GM19238 (cell line): ENCODE measurements around the gene PLSCR3.
"Not testable (repeated sequence)": the region's sequence is repeated elsewhere in the genome, so short reads cannot be mapped to it uniquely, and the experiment has no call there.

ENCODE experiments used
- DNase-seq: peaks from one replicate; pipeline ENCODE4 v3.0.0; 2011; ENCODE audit warnings: low spot score; ENCODE audit not compliant: insufficient read length

The PLSCR3 gene

DNA sequence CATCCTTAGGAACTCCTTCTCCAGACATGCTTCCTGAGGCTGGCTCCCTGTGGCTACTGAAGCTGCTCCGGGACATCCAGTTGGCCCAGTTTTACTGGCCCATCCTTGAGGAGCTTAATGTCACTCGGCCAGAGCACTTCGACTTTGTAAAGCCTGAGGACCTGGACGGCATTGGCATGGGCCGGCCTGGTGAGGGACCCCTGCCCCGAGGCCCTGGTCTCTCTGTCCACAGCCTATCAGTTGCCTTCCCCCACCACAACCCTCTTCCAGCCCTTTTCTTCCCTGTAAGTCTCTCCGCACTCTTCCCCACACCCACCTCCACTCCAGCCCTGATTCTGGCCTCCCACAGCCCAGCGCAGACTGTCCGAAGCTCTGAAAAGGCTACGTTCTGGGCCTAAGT, 11.4 kb downstream of the PLSCR3 start:
- DNase-seq: no peak

DNA sequence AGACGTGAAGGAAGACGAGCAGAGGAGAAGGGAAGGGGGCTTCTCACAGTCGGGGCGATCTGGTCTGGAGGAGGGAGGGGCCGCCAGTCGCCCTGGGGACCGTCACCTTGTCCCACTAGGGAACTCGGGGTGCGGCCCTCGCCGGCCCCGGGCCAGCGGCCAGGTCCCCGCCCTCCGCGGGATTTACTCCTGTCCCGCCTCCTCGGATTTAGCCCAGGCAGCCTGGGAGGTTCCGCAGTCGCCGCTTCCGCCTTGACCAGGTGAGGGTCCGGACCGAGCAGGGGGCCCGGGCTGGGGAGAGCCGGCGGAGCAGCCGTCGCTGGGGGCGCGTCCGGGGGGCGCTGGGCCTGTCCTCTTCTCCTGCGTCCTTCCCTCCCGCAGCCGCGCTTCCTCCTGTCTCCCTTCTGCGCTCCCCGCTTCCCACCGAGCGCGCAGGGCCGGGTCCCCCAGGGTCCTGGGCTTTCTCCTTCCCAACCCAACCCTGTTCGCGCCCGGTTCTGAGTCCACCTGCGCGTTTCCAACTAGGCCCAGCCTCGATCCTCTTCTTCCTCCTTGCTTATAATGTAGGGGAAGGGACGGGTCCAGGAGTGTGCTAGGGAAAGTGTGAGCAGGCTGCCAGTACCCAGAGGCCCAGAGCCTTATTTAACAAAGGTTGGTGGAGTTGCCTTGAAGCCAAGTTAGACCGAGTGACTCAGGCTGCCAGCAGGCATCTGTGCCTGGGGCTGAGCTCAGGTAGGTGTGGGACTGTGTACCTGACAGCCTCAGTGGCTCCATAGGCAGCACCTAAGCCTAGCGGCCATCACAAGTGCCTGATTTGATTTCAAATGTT, 13.3 kb downstream of the PLSCR3 start, which contains the start of gene TNK1:
Gene TNK1 (plus strand): TSS at position 235 of the 829 bp plus-strand sequence. CDS start 1,838 bp downstream, outside the sequence.
- DNase-seq: no peak

DNA sequence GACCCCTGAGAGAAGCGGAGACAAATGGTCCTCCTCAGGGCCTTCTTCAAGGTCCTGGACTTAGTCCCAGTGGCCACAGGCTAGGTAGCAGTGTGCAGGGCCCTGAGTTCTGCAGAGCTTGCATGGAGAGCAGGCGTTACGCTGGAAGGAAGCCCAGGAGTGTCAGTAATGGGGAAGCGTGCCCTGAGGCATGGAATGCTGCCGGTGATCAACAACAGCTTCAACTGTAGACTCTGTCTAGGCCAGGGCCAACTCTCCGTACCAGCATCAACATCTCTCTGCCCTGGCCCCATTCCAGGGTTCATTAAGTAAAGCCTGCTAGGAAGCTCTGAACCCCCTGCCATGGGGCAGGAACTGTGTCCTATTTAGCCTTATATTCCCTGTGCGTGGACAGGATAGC, 14.0 kb downstream of the PLSCR3 start:
- DNase-seq: no peak

DNA sequence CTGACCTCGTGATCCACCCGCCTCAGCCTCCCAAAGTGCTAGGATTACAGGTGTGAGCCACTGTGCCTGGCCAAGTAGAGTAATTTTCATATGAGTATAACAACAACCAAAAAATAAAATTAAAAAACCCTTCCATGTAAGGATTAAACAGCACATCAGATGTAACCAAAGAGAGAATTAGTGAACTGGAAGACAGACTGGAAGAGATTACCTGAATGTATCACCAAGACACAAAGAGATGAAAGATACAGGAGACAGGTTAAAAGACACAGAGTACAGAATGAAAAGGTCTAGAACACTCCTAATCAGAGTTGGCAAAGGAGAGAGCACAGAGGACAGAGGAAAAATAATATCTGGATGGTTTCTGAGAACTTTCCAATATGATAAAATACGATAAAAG, 15.2 kb downstream of the PLSCR3 start:
- no peak for DNase-seq

DNA sequence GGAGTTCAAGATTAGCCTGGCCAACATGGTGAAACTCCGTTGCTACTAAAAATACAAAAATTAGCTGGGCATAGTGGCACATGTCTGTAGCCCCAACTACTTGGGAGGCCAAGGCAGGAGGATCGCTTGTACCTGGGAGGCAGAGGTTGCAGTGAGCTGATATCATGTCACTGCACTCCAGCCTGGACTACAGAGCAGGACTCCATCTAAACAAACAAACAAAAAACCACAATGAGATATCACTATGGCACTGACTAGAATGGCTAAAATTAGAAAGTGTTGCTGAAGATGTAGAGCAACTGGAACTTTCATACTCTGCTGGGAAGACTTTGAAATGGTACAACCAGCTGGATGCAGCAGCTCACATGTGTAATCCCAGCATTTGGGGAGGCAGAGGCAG, 20.0 kb downstream of the PLSCR3 start:
- no peak for DNase-seq

DNA sequence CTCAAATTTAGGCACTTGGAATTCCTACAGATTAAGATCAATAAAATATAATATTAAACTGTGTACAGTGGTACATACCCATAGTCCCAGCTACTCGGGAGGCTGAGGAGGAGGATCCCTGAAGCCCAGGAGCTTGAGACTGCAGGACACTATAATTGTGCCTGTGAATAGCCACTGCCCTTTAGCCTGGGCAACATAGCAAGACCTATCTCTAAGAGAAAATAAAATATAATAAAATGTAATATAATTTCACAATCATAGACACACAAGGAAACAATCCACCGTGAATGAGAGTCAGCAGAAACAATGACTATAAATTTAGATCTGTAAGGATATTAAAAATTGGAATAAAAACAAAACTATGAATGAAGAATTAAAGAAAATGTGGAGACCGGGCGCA, 23.5 kb downstream of the PLSCR3 start:
- DNase-seq: no peak

DNA sequence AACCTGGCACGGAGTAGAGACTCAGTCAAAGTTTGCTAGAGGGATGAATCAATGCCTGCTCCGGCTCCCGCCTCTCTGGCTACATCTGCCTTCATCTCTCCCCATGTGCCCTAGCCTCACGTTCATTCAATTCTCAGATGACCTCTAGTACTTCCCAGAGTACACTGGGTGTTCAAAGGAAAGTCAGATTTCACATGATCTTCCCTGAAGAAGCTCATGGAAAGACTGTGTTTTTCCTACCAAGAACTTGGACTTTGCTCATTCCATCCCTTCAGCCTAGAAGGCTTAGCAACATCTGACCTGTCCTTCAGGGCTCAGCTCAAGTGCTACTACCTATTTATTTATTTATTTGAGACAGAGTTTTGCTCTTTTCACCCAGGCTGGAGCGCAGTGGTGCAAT, 24.5 kb downstream of the PLSCR3 start:
- DNase-seq: no peak

DNA sequence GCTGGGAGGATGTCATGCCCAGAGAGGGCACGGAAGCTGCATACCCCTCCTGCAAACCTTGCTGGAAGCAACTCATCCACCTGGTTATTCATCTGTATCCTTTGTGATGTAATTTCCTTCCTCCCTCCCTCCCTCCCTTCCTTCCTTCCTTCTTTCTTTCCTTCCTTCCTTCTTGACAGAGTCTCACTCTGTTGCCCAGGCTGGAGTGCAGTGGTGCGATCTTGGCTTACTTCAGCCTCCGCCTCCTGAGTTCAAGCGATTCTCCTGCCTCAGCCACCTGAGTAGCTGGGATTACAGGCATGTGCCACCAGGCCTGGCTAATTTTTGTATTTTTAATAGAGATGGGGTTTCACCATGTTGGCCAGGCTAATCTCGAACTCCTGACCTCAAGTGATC, 25.7 kb downstream of the PLSCR3 start:
- DNase-seq: not testable (repeated sequence)

DNA sequence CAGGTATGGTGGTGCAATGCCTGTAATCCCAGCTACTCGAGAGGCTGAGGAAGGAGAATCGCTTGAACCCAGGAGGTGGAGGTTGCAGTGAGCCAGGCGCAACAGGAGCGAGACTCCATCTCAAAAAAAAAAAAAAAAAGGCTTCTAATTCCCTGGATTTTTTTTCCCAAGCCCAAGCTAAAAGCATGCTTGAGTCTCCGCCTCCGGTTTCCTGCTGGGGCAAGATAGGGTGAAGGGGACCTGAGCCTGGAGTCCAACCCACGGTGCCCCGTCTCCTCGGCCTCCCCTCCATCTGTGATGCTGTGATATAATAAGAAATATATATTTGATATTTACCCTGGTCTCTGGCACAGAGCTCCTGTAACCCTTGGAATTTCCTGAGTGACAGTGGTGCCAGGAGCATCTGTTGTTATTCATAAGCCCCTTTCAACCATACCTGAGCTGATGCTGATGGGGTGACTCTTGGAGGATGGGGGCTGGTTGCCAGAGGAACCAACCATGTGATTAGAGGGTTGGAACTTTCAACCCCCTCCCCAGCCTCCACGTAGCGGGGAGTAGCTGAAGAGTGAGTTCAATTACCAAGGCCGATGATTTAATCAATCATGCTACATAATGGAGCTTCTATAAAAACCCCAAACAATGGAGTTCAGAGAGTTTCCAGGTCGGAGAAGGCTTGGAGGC, 26.3 kb downstream of the PLSCR3 start:
- no peak for DNase-seq

DNA sequence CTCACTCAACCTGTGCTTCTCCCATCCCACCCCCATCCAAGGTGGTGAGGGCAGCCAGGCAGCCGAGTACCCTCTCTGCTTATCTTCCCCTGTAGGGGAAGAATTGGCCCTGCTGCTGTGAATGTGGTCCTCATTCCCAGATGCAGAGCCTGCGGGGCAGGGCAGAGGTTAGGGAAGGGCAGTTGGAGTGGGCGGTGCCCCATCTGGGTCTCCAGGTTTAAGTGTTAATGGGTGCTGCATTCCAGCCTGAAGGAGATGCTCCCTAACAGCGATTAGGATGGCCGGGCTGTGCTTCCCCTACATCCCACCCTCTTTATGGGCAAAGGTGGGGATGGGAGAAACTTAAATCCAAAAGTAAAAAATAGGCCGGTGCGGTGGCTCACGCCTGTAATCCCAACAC, 27.2 kb downstream of the PLSCR3 start:
- DNase-seq: no peak

DNA sequence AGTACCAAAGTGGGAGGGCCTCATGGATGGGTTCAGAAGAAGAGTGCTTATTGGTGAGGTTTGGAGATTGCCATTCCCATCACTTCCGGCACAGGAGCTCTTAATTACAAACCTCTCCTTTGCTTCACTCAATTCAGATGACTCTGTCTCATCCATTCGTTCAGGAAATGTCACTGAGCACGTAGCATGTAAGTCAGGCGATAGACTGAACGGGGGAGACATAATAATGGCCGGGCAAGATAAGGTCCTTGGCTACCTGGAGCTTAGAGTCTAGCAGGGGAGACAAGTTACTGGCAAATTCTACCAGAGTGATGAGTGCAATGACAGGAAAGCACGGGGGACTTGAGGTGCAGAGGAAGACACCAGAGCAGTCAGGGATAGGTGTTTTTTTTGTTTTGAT, 28.4 kb downstream of the PLSCR3 start:
- not testable (repeated sequence) for DNase-seq

DNA sequence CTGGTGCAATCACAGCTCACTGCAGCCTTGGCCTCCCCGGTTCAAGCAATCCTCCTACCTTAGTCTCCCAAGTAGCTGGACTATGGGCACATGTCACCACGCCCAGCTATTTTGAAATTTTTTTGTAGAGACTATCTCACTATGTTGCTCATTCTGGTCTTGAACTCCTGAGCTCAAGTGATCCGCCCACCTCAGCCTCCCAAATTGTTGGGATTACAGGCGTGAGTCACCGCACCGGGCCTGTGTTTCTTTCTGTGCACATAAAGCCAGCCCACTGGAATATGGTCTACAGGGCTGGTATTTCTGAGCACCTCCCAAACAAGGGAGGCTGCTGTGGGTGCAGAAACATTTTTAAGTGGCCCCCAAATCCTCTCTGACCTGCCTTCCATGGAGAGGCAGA, 31.0 kb downstream of the PLSCR3 start:
- no peak for DNase-seq

DNA sequence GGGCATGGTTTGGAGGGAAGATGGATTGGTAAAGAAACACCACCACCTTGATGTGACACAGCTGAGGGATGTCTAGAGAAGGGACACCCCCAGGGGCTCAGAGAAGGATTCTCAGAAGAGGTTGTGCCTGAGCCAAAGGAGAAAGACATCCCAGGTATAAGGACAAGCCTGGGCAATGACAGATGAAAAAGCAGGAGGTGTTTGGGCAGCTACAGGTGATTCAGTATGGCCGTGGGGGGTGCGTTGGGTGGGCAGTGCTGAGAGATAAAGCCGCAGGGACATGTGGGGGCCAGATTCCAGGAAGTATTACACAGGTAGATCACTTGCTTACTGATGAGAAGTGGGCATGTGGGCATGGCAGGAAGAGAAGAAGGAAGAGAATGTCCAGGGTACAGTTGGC, 32.4 kb downstream of the PLSCR3 start:
- DNase-seq: no peak

DNA sequence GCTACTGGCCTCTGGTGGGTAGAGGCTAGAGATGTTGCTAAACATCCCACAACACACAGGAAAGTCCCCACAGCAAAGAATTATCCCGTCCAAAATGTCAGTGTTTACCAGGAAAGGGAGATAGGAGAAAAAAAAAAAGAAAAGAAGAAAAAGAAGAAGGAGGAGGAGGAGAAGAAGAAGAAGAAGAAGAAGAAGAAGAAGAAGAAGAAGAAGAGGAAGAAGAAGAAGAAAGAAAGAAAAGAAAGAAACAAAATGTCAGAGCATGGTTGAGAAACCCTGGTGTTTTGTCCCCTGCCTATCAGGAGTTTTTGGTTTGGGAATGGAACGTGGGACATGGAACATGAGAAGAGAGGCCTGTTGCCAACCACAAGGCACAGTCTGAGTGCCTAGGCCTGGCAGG, 36.9 kb downstream of the PLSCR3 start:
- DNase-seq: no peak

DNA sequence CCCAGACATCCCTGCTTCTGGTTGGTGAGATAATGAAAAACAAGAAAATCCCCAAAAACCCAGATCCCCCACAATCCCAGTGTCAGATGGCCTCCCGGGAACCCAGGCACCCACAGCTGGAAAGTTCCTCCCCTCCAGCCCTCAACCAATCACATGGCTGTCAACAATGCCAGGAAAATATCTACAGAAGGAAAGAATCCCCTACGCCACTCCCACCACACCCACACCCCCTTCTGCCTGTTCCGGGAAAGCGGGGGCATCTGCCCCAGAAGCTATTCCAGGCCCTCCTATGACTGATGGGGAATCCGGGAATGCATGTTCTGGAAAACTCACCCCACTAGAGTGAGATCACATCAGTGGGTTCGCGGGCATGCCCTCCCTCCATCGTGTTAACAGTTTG, 37.6 kb downstream of the PLSCR3 start:
- DNase-seq: no peak

DNA sequence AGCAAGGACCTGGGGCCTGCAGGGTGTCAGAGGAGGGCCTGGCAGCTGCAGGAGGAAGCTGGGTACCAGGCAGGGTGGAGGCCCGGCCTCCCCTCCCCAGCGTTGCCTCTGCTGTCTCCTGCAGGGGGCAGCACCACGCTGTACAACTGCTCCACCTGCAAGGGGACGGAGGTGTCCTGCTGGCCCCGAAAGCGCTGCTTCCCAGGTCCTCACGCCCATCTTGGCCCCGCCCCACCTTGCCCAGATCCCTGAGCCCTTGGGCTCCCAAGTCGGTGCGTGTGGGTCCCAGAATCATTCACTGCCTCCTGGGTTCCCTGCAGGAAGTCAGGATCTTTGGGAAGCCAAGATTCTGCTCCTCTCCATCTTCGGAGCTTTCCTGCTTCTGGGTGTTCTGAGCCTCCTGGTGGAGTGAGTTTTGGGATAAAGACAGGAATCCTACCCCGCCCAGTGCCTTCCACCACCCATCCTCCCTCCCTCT, 38.2 kb downstream of the PLSCR3 start:
- peak; percentile 86 for DNase-seq

DNA sequence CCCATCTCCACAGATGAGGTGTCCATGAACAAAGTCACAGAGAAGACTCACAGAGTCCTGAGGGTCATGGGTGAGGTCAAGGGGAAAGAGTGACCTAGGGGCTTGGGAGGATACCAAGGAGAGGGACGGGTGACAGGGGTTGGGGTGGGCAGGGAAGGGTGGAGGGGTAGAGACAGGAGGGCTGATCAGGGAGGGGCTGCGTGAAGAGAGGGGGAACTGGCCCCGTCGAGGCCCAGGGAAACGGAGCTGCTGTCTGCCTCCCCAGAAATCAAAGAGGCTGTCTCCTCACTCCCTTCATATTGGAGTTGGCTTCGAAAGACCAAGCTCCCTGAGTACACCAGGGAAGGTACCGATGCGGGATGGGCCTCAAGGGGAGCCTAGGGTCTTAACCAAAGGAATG, 38.8 kb downstream of the PLSCR3 start:
- DNase-seq: no peak

DNA sequence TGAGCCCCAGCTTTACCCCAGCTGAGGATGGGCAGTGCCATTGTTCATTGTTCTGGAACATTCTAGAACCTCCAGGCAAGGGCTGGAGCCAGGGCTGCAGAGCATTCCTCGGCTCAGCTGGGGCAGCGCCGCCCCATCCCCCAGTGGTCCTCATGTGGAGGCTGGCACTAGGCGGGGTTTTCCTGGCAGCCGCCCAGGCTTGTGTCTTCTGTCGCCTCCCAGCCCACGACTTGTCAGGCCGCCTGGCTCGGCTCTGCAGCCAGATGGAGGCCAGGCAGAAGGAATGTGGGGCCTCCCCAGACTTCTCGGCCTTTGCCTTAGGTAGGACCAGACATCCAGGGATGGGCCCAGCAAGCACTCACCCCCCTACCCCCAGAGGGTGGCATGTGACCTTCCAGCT, 39.3 kb downstream of the PLSCR3 start, which contains the start of gene TMEM95:
Gene TMEM95 (plus strand): TSS at position 104 of the 400 bp plus-strand sequence. CDS start 49 bp downstream, at position 153.
- DNase-seq: no peak

DNA sequence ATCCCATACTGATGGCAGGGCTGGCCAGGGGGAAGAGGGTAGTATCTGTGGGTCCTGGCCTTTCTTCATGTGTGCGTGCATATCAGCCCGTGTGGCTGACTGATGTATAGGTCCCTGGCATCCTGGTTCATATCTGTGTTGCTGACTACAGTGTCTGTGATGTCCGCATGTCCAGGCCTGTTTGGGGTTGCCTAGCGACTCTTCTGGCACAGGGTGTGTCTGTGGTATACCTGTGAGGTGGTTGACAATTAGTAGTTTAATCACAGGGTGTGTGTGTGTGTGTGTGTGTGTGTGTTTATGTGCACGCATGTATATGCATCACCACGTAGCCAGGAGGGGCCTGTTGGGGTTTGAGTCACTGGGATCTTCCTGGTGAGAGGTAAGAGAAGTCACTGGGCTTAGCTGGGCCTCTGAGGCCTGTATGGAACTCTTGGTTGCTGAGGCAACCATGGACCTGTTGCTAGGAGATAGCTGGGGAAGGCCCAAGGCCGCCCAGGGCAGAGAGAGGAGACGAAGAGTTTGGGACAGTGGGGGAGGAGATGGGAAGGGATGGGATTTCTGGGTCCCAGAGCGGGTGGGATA, 40.0 kb downstream of the PLSCR3 start:
- DNase-seq: no peak

DNA sequence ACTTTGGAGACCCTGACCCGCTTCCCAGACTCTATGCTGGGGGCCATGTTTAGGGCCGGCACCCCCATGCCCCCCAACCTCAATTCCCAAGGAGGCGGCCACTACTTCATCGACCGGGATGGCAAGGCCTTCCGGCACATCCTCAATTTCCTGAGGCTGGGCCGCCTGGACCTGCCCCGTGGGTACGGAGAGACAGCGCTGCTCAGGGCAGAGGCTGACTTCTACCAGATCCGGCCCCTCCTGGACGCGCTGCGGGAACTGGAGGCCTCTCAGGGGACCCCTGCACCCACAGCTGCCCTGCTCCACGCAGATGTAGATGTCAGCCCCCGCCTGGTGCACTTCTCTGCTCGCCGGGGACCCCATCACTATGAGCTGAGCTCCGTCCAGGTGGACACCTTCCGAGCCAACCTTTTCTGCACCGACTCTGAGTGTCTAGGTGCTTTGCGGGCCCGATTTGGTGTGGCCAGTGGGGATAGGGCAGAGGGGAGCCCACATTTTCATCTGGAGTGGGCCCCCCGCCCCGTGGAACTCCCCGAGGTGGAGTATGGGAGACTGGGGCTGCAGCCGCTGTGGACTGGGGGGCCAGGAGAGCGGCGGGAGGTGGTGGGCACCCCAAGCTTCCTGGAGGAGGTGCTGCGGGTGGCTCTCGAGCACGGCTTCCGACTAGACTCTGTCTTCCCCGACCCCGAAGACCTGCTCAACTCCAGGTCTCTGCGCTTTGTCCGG, 41.3 kb downstream of the PLSCR3 start:
- DNase-seq: no peak

DNA sequence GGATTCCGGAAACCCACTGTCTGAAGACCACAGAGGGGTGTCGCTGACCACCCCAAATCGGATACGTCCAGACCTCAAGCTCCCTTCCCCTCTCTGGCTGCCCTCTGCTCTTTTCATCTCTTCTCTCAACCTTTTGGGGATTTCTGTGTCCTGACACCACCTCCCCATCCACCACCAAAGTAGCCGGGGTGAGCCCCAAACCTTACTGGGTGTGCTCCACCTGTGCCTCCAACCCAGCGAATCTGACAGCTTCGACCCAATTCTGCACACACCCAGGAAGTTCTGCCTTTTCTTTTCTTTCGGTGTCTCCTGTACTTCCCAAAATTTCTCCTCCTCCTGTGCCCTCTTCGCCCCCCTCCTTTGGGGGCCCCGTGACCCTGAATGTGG, 41.8 kb downstream of the PLSCR3 start:
- DNase-seq: no peak
